Measurements from ENCODE around the gene GGT5.
"Not testable (repeated sequence)": the region's sequence is repeated elsewhere in the genome, so short reads cannot be mapped to it uniquely, and the experiment has no call there.

The GGT5 gene

DNA sequence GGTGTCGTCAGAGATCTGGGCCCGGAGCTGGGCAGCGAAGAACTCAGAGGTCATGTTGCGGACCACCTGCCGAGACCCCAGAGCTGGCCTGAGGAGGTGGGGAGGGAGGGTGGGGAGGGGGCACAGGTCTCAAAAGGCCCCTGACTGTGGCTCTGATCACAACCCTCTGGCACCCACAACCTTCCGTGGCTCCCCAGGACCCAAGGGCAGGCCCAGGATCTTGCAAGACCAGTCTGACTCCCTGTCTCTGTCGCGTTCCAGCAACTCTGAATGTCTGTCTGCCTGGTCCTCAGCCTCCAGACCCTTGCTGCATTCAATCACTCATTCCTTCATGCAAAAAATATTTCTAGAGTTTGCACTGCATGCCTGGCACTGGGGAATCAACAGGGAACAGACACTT is 4.5 kb upstream of the GGT5 start:
- not testable (repeated sequence) for DNase-seq; H3K27me3 Mint-ChIP-seq (ENCODE audit: low read depth, poor library complexity); H3K4me1 Mint-ChIP-seq; H3K4me3 Mint-ChIP-seq; H3K9me3 Mint-ChIP-seq; H3K36me3 Mint-ChIP-seq (ENCODE audit: low read depth); H3K27ac Mint-ChIP-seq

DNA sequence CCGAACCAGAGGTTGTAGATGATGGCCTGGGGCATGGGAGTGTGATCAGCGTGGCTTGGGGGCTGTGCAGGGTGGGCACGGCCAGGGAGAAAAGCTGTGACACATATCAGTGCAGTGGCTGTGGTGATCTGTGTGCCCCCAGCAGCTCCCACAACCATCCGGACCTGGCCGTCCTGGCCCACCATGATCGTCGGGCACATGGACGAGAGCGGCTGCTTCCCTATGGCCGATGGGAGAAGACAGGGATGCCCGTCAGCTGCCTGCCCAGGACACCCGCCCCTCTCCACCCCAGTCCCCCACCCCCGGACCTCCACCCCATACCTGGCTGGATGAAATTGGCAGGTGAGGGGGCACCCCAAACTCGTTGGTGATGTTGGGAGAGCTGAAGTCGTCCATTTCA is 3.7 kb upstream of the GGT5 start:
- H3K4me1 Mint-ChIP-seq: peaks cover 14% of the 10 kb centered on the region
- not testable (repeated sequence) for H3K27me3 Mint-ChIP-seq (ENCODE audit: low read depth, poor library complexity); H3K27ac Mint-ChIP-seq; H3K36me3 Mint-ChIP-seq (ENCODE audit: low read depth); DNase-seq; H3K4me3 Mint-ChIP-seq; H3K9me3 Mint-ChIP-seq

DNA sequence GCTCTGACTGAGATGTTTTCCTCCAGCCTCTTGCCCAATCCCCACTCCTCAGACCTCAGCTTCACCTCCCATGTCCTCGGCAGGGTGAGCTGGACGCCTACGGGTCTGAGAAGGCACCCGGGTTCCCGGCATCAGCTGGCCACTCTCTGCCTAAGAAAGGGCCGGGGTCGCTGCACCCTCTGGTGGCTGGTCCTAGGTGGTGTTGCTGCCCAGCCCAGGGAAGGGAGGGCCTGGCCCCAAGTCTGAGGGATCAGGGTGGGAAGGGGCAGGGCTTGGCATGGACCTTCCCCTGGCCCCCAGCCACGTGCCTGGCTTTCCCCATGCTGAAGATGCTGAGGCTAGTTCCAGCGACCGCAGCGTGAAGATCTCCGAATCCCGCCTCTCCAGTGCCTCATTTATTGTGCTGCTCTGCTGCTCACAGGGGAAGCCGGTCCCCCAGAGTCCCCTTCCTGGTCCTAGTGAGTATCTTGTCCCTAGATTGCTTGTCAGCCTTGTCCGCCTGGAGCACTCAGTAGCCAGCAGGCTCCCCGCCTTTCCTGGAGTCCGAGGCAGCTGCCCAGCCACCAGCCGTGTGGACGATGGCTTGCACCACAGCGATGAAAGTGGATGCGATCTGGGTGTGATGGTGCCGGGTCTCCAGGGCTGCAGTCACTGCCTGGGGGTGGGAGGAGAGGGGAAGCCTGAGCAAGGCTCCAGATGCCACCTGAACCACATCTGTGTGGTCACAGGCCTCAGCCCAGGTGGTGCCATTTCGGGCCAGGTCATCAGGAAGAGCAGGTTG is 2.9 kb upstream of the GGT5 start:
- Mint-ChIP-seq H3K27ac (no peak overlapping the region), H3K4me3 (no peak overlapping the region)

DNA sequence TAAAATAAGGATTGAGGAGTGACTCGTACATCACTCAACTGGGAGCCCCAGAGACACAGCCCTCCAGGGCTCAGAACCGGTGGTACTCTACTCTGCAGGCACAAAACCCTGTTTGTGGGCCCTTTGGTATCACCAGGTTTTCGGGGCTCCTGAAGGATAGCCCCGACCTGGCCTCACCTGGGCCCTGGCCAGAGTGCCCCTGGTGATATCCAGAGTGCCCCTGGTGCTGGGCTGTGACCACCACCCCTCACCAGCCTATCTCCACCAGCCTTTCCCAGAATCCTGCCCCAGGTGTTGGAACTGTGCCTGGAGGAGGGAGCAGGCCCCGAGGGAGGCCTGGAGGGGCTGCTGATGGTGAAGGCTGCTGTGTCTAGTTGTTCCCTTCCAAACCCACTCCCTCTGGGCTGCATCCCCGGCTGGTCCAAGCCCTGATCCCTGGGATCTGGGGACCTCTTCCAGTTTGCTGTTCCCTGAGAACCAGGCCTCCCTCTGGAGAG is 2.2 kb upstream of the GGT5 start:
- no peak for DNase-seq
- Mint-ChIP-seq H3K27me3 (ENCODE audit: low read depth, poor library complexity) (no peaks in the 10 kb centered on the region), H3K36me3 (ENCODE audit: low read depth) (no peaks in the 10 kb centered on the region), H3K9me3 (no peaks in the 10 kb centered on the region), H3K4me3 (no peak overlapping the region), H3K4me1 (peaks cover 29% of the 10 kb centered on the region), H3K27ac (no peak overlapping the region)
- TF ChIP-seq, protein P1, sequence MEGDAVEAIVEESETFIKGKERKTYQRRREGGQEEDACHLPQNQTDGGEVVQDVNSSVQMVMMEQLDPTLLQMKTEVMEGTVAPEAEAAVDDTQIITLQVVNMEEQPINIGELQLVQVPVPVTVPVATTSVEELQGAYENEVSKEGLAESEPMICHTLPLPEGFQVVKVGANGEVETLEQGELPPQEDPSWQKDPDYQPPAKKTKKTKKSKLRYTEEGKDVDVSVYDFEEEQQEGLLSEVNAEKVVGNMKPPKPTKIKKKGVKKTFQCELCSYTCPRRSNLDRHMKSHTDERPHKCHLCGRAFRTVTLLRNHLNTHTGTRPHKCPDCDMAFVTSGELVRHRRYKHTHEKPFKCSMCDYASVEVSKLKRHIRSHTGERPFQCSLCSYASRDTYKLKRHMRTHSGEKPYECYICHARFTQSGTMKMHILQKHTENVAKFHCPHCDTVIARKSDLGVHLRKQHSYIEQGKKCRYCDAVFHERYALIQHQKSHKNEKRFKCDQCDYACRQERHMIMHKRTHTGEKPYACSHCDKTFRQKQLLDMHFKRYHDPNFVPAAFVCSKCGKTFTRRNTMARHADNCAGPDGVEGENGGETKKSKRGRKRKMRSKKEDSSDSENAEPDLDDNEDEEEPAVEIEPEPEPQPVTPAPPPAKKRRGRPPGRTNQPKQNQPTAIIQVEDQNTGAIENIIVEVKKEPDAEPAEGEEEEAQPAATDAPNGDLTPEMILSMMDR (IDR thresholded peaks at IDR 0.05): no peak

More for the DNA sequence above, 2.9 kb upstream of the GGT5 start:
- peak; percentile 88 for DNase-seq
- no peaks in the 10 kb centered on the region for H3K36me3 Mint-ChIP-seq (ENCODE audit: low read depth)
- TF ChIP-seq, protein P1 (IDR thresholded peaks at IDR 0.05): peak; percentile 71
- H3K9me3 Mint-ChIP-seq: no peaks in the 10 kb centered on the region
- peaks cover 22% of the 10 kb centered on the region for H3K4me1 Mint-ChIP-seq
- no peaks in the 10 kb centered on the region for H3K27me3 Mint-ChIP-seq (ENCODE audit: low read depth, poor library complexity)

DNA sequence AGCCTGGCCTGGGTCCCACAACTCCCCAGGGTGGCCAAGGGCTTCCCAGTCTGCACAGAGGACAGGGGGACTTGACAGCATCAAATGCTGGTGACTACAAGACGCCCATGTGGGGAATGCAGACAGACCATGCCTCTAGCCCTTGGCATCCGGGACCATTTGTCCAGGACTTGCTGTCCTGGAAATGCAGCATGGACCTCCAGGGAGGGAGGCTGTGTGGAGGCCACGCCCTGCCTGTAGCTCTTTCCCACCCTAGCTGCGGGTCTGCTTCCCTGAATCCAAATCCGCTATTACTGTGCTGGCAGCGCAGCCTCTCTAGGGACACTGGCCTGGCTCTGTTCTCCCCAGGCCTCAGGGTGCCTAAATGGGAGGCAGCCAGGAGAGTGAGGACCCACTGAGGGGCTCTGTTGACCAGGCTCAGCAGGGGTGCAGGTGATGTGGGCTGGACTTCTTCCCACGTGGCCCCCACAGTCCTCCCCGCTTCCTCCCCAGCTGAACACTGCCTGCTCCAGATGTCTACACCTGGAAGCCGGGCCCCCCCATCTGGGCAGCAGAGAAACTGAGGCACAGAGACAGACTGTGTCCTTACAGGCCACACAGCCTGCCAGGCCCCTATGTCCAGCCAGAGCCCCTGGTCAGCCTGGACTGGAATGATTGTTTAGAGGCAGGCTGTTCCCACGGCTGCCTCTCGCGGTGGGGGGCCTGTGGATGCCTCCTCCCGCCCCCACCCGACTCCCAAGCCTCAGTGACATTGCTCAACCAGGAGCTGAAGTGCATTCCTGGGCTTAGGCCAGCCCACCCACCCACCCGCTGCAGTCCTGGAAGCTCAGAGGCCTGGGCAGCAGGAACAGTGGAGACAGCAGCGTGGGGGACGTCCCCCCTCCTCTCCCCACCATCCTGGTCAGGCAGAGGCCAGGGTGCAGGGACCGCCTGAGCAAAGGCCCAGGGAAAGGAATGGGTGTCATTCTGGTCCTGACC is 991 bp upstream of the GGT5 start:
- not testable (repeated sequence) for DNase-seq; H3K27me3 Mint-ChIP-seq (ENCODE audit: low read depth, poor library complexity); H3K4me3 Mint-ChIP-seq; H3K27ac Mint-ChIP-seq; H3K36me3 Mint-ChIP-seq (ENCODE audit: low read depth); H3K9me3 Mint-ChIP-seq
- H3K4me1 Mint-ChIP-seq: peaks cover 29% of the 10 kb centered on the region

DNA sequence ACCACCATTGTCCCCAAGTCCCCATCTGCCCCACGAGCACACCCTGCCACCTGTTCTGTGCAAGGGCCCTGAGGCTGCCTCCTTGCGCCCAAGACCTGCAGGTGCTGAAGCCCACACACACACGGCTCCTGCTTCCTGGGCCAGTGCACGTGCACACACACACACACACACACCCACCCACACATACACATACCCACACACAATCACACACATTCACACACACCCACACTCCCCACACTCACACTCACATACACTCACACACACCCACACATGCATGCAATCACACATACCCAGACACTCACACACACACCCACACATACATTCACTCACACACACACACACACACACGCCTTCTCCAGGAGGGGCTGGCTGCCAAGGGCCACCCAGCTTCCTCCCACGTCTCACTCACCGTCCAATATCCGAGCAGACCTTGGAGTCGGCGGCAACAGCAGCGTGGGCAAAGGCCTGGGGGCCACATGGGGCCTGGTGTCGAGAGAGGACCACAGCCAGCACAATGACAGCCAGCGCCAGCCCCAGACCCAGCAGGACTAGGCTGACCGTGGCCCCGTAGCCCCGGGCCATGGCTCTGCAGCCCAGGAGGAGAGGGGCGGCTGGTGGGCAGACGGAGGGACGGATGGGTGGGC is 616 bp downstream of the GGT5 start:
- H3K9me3 Mint-ChIP-seq: no peaks in the 10 kb centered on the region
- H3K4me1 Mint-ChIP-seq: peaks cover 29% of the 10 kb centered on the region
- H3K27me3 Mint-ChIP-seq (ENCODE audit: low read depth, poor library complexity): no peaks in the 10 kb centered on the region
- H3K36me3 Mint-ChIP-seq (ENCODE audit: low read depth): no peaks in the 10 kb centered on the region
- H3K4me3 Mint-ChIP-seq: no peak overlapping the region
- TF ChIP-seq, protein P1 (IDR thresholded peaks at IDR 0.05): no peak
- DNase-seq: no peak
- H3K27ac Mint-ChIP-seq: peak overlapping the region; percentile 66

DNA sequence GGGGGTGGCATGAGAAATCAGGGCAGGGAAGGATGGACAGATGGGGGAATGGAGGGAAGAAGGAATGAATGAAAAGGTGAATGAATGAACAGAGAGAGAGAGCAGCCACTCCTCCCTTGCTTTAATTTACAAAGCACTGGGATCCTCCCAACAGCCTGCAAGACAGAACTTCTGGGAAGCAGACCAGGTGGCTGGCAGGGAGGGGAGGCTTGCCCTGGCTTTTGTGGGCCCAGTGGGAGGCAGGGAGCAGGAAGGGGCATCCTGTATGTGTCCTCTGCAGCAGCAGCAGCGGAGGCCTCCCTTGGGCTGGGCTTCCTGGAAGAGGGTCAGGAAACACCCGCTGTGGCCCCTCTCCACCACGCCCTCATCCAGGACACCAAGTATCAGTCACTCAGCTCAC is 1.5 kb downstream of the GGT5 start:
- H3K36me3 Mint-ChIP-seq (ENCODE audit: low read depth); H3K27me3 Mint-ChIP-seq (ENCODE audit: low read depth, poor library complexity); H3K27ac Mint-ChIP-seq; DNase-seq; H3K9me3 Mint-ChIP-seq: not testable (repeated sequence)
- peaks cover 29% of the 10 kb centered on the region for H3K4me1 Mint-ChIP-seq
- H3K4me3 Mint-ChIP-seq: peak overlapping the region; percentile 19

DNA sequence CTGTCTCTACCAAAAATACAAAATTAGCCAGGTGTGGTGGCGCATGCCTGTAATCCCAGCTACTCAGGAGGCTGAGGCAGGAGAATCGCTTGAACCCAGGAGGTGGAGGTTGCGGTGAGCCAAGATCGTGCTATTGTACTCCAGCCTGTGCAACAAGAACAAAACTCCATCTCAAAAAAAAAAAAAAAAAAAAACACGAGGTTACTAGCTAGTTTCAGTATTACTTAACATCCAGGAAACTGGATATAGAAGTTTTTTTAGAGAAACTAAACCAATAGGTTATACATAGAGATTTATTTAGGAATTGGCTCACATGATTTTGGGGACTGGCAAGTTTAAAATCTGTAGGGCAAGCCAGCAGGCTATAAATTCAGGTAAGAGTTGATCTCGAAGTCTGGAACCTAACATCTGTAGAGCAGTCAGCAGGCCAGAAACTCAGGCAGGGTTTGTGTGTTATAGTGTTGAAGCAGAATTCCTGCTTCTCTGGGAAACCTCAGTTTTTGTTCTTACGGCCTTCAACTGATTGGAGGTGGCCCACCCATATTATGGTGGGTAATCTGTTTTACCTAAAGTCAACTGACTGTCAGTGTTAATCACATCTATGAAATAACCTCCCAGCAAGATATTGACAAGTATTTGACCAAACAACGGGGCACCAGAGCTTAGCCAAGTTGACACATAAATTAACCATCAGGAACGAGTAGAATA is 3.7 kb downstream of the GGT5 start:
- not testable (repeated sequence) for H3K27ac Mint-ChIP-seq; DNase-seq; H3K4me3 Mint-ChIP-seq; H3K9me3 Mint-ChIP-seq; H3K27me3 Mint-ChIP-seq (ENCODE audit: low read depth, poor library complexity); H3K36me3 Mint-ChIP-seq (ENCODE audit: low read depth)
- H3K4me1 Mint-ChIP-seq: peaks cover 29% of the 10 kb centered on the region
